Activated CD4-positive, alpha-beta T cell treated with anti-CD3 and anti-CD28 coated beads for 4 hours (primary cell): Measurements from ENCODE around the gene PPP1R16B.
"Not testable (repeated sequence)": the region's sequence is repeated elsewhere in the genome, so short reads cannot be mapped to it uniquely, and the experiment has no call there.

Experiments used
- DNase-seq, 2 donors: peaks; one replicate each; pipeline ENCODE4 v3.0.0-alpha.2; 2020

The PPP1R16B gene

GRCh38 chr20:38940644-38941043, 135.1 kb downstream of the PPP1R16B start:
- no peak for DNase-seq

GRCh38 chr20:38941726-38942389, 136.4 kb downstream of the PPP1R16B start:
- no peak for DNase-seq

GRCh38 chr20:38945012-38945411, 139.5 kb downstream of the PPP1R16B start:
- DNase-seq, result no peak

GRCh38 chr20:38946836-38947235, 141.3 kb downstream of the PPP1R16B start:
- DNase-seq, result no peak

GRCh38 chr20:38947931-38948362, 142.4 kb downstream of the PPP1R16B start:
- no peak for DNase-seq

GRCh38 chr20:38950254-38950653, 144.8 kb downstream of the PPP1R16B start:
- DNase-seq, result no peak

- no peak for DNase-seq
Observed at GRCh38 chr20:38951611-38952010, 146.1 kb downstream of the PPP1R16B start.

GRCh38 chr20:38952153-38952552, 146.7 kb downstream of the PPP1R16B start:
- no peak for DNase-seq

GRCh38 chr20:38953630-38954340, 148.3 kb downstream of the PPP1R16B start:
- DNase-seq, result no peak

GRCh38 chr20:38957235-38957876, 151.9 kb downstream of the PPP1R16B start:
- DNase-seq, result no peak

- no peak for DNase-seq
Observed at GRCh38 chr20:38957915-38958485, 152.5 kb downstream of the PPP1R16B start.

GRCh38 chr20:38960187-38960687, 154.7 kb downstream of the PPP1R16B start:
- not testable (repeated sequence) for DNase-seq

- DNase-seq, result peak in 1 of 2 donors; percentile 32
Observed at GRCh38 chr20:38961530-38962043, 156.1 kb downstream of the PPP1R16B start.

- peak; percentile 97 to 98 for DNase-seq
Observed at GRCh38 chr20:38962044-38962927, 156.8 kb downstream of the PPP1R16B start, which contains the start of gene DHX35. Gene DHX35 (plus strand): TSS chr20:38962344. CDS start chr20:38962368, 24 bp downstream.

- DNase-seq, result no peak
Observed at GRCh38 chr20:38962928-38963401, 157.5 kb downstream of the PPP1R16B start.

GRCh38 chr20:38963745-38964144, 158.2 kb downstream of the PPP1R16B start:
- DNase-seq, result no peak

GRCh38 chr20:38965264-38965663, 159.8 kb downstream of the PPP1R16B start:
- no peak for DNase-seq

GRCh38 chr20:38968090-38968489, 162.6 kb downstream of the PPP1R16B start:
- no peak for DNase-seq

- DNase-seq, result no peak
Observed at GRCh38 chr20:38969708-38970107, 164.2 kb downstream of the PPP1R16B start.

GRCh38 chr20:38970302-38970701, 164.8 kb downstream of the PPP1R16B start:
- no peak for DNase-seq
